NT2/D1 (cell line): ENCODE results near the gene SORBS2.

Source experiments
- SUZ12 ChIP-seq: IDR thresholded peaks from 2 replicates; pipeline ENCODE4 v1.6.1; 2011; ENCODE audit not compliant: insufficient read length, insufficient read depth; ENCODE audit errors: extremely low read depth
- ZNF274 ChIP-seq: IDR thresholded peaks from 2 replicates; pipeline ENCODE4 v1.6.1; 2011; ENCODE audit warnings: mild to moderate bottlenecking, low read depth, low read length

GRCh38 chr4:185801471-185801870, 10.5 kb downstream of the SORBS2 start:
- TF ChIP-seq ZNF274: no peak
- TF ChIP-seq SUZ12: no peak
